HG02870 (cell line): ENCODE measurements around the gene LAMA2.
"Not testable (repeated sequence)": the region's sequence is repeated elsewhere in the genome, so short reads cannot be mapped to it uniquely, and the experiment has no call there.

Experiments
- ATAC-seq: cut with Tn5 transposase; IDR thresholded peaks from one replicate; pipeline ENCODE4 v1.9.1; 2021; ENCODE audit warnings: mild to moderate bottlenecking, moderate library complexity; ENCODE audit not compliant: unreplicated experiment

Gene LAMA2

GRCh38 chr6:129073691-129074395 lies 190.9 kb downstream of the LAMA2 start:
- no peak for ATAC-seq

DNA sequence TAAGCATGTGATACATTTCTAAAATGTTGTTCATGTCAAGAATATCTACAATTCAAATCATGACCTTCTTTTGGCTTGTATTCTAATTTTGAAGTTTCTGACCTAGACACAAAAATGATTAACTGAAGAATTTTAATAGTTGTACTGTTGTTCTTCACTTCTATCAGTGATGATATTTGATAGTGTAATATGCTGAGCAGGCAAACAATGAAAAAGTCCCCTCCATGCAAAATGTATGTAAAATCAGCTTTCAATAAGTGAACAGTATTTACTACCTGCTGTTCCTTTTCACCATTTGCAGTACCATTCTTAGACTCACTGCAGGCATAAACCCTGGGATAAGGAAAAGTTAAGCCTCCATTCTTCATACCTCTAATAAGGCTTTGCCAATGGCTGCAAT lies 201.5 kb downstream of the LAMA2 start:
- ATAC-seq: no peak

DNA sequence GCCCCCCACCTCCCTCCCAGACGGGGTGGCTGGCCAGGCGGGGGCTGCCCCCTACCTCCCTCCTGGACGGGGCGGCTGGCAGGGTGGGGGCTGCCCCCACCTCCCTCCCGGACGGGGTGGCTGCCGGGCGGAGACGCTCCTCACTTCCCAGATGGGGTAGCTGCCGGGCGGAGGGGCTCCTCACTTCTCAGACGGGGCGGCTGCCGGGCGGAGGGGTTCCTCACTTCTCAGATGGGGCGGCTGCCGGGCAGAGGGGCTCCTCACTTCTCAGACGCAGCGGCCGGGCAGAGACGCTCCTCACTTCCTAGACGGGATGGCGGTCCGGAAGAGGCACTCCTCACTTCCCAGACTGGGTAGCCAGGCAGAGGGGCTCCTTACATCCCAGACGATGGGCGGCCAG lies 205.5 kb downstream of the LAMA2 start:
- not testable (repeated sequence) for ATAC-seq

GRCh38 chr6:129089357-129089756 lies 206.4 kb downstream of the LAMA2 start:
- ATAC-seq: no peak

- ATAC-seq: no peak
These were observed 211.2 kb downstream of the LAMA2 start for GRCh38 chr6:129094147-129094546.

DNA sequence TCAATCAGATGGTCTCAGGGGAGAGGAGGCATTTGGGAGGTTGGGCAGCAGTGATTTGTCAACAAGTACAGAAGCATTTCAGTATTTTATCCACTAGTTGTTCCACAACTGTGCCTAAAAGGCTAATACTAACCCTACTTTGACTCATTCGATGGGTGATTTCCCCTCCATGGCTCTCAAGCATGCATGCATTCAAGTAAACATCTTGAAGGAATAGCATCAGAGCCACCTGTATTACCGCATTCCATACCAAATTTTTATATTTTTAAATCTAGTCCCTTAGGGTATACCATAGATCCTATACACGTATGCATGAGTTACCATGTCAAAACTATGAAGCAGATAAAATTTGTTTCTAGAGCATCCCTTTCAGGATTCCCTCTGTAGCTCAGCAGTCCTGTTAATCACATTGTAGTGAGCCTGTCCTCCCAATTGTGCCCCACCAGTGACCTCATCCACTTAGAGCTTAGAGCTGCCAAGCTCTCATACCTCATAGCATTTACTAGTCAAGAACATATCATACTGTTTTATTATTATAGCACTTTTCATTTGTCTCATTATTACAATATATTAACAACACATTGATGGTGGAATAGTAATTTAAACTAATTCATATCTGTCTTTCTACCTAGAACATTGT lies 213.8 kb downstream of the LAMA2 start:
- ATAC-seq: no peak

DNA sequence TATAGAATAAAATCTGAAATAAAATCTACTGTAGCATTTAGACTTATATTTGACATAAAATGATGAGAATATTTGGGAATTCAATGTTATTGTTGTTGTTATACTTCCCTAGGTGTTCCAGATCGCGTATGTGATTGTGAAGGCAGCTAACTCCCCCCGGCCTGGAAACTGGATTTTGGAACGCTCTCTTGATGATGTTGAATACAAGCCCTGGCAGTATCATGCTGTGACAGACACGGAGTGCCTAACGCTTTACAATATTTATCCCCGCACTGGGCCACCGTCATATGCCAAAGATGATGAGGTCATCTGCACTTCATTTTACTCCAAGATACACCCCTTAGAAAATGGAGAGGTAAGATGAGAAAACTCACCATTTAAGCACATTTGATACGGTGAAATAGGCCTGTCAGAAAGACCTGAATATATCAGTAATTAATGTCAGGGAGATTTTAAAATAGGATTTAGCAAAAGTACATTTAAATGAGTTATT lies 215.2 kb downstream of the LAMA2 start:
- no peak for ATAC-seq

DNA sequence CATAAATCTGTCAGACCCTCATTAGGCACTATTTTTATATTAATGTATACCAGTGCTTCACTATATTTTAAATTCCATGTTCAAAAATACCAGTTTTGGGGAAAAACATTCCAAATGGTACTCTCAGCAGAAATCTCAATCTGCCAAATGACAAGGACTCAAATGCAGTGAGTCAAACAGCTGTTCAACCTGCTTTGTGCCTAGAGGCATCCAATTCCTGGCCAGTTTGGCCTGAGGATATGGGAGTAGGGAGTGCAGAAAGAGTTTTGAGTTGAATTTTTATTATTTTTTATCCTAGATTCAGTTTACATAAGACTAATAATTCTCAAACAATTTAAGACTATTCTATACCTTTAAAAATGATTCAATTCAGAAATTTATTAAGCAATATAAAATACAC lies 216.8 kb downstream of the LAMA2 start:
- no peak for ATAC-seq

- ATAC-seq: no peak
These were observed 217.2 kb downstream of the LAMA2 start for GRCh38 chr6:129100164-129100563.

GRCh38 chr6:129102741-129103140 lies 219.8 kb downstream of the LAMA2 start:
- no peak for ATAC-seq

DNA sequence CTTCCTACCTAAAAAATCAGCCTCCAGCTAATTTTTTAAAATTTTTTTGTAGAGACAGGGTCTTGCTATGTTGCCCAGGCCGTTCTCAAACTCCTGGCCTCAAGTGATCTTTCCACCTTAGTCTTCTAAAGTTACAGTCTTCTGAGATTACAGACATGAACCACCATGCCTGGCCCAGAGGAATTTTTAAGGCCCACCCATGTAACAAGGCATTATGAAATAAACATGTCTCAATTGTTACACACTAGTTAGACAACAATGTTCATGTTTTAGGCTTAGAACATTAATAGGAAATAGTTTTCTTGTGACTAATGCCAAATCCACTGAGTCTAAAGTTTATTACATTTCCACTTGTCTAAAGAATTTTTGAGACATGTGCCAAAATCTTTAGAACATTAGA lies 221.2 kb downstream of the LAMA2 start:
- no peak for ATAC-seq

DNA sequence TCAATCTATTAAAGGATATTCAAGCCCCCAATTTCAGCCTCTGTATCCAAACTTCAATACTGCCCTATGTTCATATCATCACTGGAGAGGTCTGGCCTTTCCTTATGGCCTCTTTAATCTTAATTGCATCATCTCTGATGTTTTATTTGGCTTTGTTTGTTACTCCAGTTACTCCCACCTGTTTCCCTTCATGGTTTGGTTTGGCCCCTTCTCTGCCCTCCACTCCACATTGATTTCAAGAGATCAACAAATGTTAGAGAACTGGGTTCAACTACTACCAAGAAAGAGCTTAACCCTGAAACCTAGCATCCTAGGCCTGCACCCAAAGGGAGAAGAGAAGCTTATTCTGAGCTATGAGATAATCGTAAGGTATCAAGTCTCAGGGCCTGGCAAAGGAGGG lies 221.6 kb downstream of the LAMA2 start:
- ATAC-seq: no peak

DNA sequence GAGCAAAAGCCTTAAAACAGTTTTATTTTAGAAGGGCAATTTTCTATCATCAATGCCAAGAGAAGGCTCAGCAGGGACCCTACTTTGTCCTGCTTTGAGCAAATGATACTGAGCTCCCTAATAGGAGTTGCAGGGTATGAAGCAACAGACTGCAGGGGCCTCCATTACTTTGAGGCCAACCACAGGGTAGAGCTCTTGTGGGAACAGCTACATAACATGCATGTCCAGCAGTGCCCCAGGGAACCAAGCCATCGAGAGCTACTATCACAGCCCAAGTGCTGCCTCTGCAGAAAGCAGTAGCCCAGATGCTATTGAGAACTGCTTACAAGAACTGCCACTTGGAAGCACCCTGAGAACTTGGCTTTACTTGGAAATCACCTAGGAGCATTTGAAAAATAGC lies 222.1 kb downstream of the LAMA2 start:
- no peak for ATAC-seq

GRCh38 chr6:129105793-129106192 lies 222.9 kb downstream of the LAMA2 start:
- no peak for ATAC-seq

DNA sequence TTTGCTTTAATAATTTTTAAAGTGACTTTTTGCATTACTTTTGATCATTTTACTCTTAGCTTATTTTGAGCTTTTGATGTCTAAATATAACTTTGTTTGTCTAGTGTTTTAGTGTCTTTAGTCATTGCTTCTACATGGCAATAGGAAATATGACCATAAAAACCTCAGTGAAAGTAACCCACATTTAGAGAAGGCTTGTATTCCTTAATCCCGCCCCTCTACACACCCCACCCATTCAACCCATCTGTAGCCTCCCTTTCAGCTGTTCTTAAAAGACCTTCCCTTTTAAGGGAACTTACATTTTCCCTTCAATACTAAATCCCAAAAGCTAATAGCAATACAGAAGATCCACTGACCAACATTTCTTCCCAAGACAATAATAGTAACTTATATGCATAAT lies 225.4 kb downstream of the LAMA2 start:
- ATAC-seq: no peak

DNA sequence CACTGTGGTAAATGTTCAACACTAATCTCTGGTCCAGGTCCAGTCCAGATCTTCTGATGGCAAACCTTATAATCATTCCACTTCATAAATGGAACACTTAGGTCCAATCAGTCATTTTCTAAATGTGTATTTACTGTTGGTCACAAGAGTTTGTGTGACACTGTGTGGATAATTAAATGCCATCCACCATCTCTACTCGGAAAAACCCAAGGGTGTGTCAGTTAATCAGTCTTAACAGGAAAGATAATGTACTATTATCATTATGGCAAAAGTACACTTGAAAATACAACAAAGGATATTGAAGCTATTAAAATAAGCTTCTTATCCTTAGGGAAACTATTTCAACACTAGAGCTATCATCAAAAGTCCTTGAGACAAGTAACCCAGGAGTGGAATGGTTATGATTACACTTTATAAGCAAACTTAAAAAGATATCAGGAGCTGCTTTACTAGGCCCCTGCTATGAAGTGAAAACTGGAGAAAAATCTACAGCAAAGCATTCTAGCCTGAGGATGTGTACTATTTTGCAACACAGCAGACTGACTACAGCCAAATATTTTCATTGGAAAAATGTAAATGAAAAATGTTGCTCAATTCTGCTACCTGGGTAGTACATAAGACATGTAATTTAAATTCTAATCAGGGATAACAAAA lies 227.9 kb downstream of the LAMA2 start:
- no peak for ATAC-seq

- no peak for ATAC-seq
These were observed 228.4 kb downstream of the LAMA2 start for GRCh38 chr6:129111346-129111745.

GRCh38 chr6:129111853-129112252 lies 228.9 kb downstream of the LAMA2 start:
- ATAC-seq: no peak

GRCh38 chr6:129112591-129112990 lies 229.7 kb downstream of the LAMA2 start:
- no peak for ATAC-seq

DNA sequence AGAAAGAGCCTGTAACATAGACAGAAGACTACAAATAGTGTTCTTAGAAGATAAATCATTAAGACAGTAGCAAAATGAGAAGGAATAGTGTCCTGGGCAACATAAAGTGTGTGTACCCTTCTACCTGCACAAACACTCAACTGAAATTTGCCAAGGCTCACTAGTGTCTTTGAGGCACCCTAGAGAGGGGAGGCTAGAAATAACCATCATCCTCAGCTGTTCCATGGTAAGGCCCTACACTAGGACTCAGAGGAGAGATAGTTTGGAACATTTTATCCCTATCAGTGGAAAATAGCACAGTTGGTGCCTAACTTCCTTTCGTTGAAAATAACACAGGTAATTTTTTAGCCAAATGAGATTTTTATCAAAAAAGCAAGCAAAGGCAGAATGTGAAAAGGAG lies 230.7 kb downstream of the LAMA2 start:
- no peak for ATAC-seq

- no peak for ATAC-seq
These were observed 231.9 kb downstream of the LAMA2 start for GRCh38 chr6:129114636-129115391.
